ENCODE data around the gene IGF2BP2. TPM values are rescaled to one million over a fixed set of nuclear protein-coding genes. Genes with fewer than 3 reads are reported as not detected.

IGF2BP2 gene
- total and polyA plus RNA-seq, 11 donors = 5.9 to 21.8 (median 16.8) TPM

DNA sequence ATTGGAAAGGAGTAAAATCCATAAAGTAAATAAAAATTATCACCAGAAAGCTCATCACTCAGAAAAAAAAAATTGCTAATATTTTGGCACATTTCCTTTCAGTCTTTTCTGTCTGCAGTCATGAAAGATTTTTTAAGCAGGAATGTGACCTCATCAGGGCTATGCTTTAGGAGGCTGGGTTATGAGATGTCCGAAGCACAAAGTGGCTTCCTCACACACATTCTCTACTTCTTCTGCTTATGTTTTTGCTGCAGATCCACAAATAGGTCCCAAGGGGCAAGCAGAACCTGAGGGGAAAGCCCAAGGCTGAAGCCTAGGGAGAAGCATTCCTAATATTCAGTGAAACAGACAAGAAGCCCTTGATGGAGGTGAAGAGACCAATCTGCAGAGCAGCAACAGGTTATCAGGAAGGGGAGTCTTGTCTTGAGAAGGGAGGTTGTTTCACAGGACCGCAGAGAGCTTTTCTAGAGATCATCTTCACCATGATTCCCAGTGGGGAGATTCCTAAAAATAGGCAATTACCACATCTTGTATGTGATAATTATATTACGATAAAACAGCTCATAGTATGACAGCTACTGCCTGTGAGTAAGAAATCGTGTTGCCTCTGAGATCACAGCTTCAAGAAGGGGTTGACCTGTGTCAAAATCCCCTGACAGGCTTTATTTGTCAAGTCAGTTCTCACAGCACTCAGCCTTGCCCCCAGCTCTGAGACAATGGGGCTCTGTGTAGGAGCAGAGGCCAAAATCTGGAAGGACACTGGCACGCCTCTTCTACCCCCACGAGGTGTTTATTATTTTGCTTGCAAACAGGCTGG, 60.5 kb downstream of the IGF2BP2 start:
- Histone ChIP-seq H3K4me1 (peaks cover 0 to 31% (median 21%) of the 10 kb centered on the region in 12 donors), H3K9me3 (no peaks in the 10 kb centered on the region), H3K4me3 (peak overlapping the region in 7 of 12 donors; percentile 7 to 28 (median 22)), H3K27ac (peak overlapping the region in 7 of 12 donors; percentile 7 to 44 (median 22)), H3K36me3 (no peaks in the 10 kb centered on the region), H3K27me3 (no peaks in the 10 kb centered on the region)
- peak; percentile 38 to 60 (median 44) for ATAC-seq
- TF ChIP-seq CTCF (IDR thresholded peaks at IDR 0.05) (no peak), POLR2A (IDR thresholded peaks at IDR 0.05) (no peak)
- WGBS, 4 donors = 20 to 30% (median 23%) methylated on average over 6 of the region's 6 CpGs
- intact Hi-C loops (cut with DNase I) = loop anchor here in 4 of 10 donors (5.0 to 10.0 kb wide), 3 partner anchors 90 to 102 kb away; no protein-coding TSS in a partner anchor
- DNase-seq = no peak

- H3K27me3 ChIP-seq = no peaks in the 10 kb centered on the region
- ATAC-seq (no peak), DNase-seq (no peak)
- peaks cover 0 to 37% (median 26%) of the 10 kb centered on the region in 12 donors for H3K4me1 ChIP-seq
- intact Hi-C loops (cut with DNase I) = loop anchor here in 4 of 10 donors (5.0 to 10.0 kb wide), 3 partner anchors 89 to 101 kb away; no protein-coding TSS in a partner anchor
- H3K4me3 ChIP-seq = no peak overlapping the region
- H3K27ac ChIP-seq = no peak overlapping the region
- no peaks in the 10 kb centered on the region for H3K36me3 ChIP-seq
- no peaks in the 10 kb centered on the region for H3K9me3 ChIP-seq
- TF ChIP-seq CTCF (IDR thresholded peaks at IDR 0.05) (no peak), POLR2A (IDR thresholded peaks at IDR 0.05) (no peak)
- WGBS, 4 donors = 63 to 69% (median 67%) methylated on average over 4 of the region's 4 CpGs
Observed at GRCh38 chr3:185763347-185764005, 61.4 kb downstream of the IGF2BP2 start.

DNA sequence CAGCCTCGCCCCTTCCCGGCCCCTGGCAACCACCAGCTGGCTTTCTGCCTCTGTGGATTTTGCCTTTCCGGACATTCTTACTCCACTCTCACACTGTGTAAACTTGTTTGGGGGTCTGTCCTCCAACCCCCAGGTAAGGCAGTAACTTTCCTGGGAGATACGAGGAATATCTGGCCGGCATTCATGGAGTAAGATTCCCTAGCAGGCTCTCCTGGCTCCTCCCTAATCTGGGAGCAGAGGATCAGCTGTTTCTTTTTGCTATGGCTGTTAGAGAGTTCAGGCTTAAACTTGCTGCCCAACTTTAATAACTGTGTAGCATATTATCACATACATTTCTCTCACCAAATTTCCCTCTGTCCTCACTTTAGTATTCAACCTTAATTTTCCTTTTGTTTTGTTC, 64.3 kb downstream of the IGF2BP2 start:
- TF ChIP-seq POLR2A (IDR thresholded peaks at IDR 0.05) (no peak), CTCF (IDR thresholded peaks at IDR 0.05) (no peak)
- H3K9me3 ChIP-seq = no peaks in the 10 kb centered on the region
- H3K4me3 ChIP-seq = peak overlapping the region in 9 of 12 donors; percentile 13 to 48 (median 35)
- peaks cover 0 to 45% (median 24%) of the 10 kb centered on the region in 12 donors for H3K4me1 ChIP-seq
- DNase-seq (no peak), ATAC-seq (peak in 3 of 4 donors; percentile 15 to 37 (median 32))
- no peaks in the 10 kb centered on the region for H3K36me3 ChIP-seq
- H3K27me3 ChIP-seq = no peaks in the 10 kb centered on the region
- intact Hi-C loops (cut with DNase I) = loop anchor here in 4 of 10 donors (5.0 to 10.0 kb wide), 3 partner anchors 86 to 98 kb away; no protein-coding TSS in a partner anchor
- WGBS, 4 donors = 9 to 39% (median 28%) methylated on average over 5 of the region's 5 CpGs
- no peak overlapping the region for H3K27ac ChIP-seq

GRCh38 chr3:185760088-185760487, 64.8 kb downstream of the IGF2BP2 start:
- H3K27me3 ChIP-seq = no peaks in the 10 kb centered on the region
- DNase-seq (no peak), ATAC-seq (no peak)
- H3K4me3 ChIP-seq = peak overlapping the region in 7 of 12 donors; percentile 13 to 42 (median 35)
- WGBS, 4 donors = 60 to 74% (median 63%) methylated on average over 2 of the region's 2 CpGs
- H3K36me3 ChIP-seq = no peaks in the 10 kb centered on the region
- no peak for TF ChIP-seq CTCF (IDR thresholded peaks at IDR 0.05)
- TF ChIP-seq POLR2A (IDR thresholded peaks at IDR 0.05) = no peak
- H3K27ac ChIP-seq = no peak overlapping the region
- peaks cover 0 to 40% (median 21%) of the 10 kb centered on the region in 12 donors for H3K4me1 ChIP-seq
- intact Hi-C loops (cut with DNase I) = loop anchor here in 4 of 10 donors (5.0 to 10.0 kb wide), 3 partner anchors 85 to 98 kb away; no protein-coding TSS in a partner anchor
- peaks cover 0 to 4% (median 0%) of the 10 kb centered on the region in 12 donors for H3K9me3 ChIP-seq
